Inferior parietal cortex (tissue), 1 donor: ENCODE results near the gene PI4K2A.

Experiments used
- DNase-seq: peaks from one replicate; pipeline ENCODE4 v3.0.0-alpha.2; 2016; ENCODE audit errors: extremely low spot score

Gene PI4K2A

DNA sequence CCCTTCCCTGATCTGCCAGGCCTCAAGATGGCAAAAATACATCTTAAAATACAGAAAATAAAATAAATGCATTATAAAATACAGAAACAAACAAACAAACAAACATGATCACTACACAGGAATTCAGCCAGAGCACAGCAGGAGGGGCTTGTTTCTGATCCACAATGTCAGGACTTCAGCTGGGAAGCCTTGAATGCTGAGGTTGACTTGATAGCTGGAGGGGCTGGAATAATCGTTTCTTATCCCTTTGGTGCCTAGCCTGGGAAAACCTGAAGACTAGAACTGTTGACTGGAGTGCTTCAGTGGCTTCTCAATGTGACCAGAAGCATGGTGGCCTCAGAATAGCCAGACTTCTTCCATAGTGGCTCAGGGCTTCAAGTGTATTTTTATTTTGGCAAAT lies 63.9 kb downstream of the PI4K2A start:
- no peak for DNase-seq

DNA sequence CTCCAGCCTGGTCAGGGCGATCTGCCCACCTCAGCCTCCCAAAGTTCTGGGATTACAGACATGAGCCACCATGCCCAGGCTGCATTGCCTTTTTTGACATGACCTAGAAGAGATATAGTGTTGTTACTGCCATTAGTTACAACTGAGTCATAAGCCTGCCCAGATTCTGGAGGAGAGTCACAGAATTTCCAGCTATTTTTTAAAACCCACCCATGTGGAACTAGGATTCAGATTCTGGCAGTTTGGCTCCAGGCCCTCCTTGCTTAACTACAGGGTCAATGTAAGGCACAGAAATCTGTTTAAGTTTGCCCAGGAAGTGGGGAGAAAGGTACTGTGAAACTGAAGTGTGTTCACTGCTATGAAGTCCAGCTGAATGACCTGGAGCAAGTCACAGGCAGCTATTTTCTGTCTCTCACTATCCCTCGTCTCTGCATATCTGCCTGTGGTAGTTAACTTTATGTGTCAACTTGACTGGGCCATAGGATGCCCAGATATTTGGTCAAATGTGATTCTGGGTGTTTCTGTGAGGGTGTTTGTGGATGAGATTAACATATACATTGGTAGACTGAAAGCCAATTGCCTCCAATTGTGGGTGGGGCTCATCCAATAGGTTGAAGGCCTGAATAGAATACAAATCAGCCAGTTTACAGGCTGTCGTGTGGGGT lies 64.7 kb downstream of the PI4K2A start:
- DNase-seq, result no peak

DNA sequence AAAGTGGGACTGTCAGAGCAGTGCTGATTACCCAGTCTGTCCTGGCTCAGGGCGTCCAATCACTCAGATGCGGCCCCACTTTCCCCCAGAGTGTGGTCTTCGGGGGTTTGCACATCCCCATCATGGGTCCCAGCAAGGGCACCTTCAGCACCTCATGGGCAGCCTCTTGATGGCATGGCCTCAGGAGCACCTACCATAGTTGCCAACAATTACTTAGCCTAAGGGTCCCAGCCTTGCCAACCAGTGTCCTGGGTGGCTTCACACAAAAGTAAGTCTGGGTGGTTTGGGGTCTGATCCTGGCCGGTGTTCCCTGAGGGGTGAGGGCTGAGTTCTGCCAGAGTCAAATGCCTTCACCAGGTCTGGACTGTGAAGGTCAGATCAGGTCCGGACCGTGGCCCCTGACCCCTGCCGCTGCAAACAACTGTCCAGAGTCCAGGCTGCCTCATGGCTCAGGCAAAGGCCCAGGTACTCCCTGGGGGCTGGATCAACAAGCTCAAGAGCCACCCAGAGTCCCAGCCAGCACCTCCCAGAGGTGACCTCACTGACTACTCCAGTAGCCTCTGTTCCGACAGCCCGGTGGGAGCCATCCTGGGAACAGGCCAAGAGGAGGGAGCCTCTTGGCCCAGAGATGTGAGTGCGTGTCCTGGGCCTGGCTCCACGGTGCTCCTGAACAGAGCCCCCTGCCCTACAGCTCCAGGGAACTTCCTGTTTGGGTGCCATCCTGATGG lies 66.8 kb downstream of the PI4K2A start:
- DNase-seq, result no peak

DNA sequence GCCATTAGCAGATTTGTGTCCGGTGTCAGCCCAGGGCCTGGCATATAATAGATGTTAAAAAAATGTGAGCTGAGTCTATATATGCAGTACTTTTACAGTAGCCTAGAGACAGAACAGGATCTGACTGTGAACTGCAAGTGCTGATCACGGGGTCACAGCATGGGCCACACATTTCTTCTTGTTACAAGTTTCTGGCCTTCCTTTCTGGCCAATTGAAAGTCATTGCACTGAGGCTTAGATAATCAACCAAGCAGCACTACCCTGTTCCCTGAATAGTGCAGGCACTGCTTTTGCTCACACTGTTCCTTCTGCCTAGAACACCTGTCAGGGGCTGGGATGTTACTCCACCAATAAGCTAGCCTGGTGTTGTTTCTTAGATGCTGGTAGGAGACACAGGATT lies 67.7 kb downstream of the PI4K2A start:
- no peak for DNase-seq

DNA sequence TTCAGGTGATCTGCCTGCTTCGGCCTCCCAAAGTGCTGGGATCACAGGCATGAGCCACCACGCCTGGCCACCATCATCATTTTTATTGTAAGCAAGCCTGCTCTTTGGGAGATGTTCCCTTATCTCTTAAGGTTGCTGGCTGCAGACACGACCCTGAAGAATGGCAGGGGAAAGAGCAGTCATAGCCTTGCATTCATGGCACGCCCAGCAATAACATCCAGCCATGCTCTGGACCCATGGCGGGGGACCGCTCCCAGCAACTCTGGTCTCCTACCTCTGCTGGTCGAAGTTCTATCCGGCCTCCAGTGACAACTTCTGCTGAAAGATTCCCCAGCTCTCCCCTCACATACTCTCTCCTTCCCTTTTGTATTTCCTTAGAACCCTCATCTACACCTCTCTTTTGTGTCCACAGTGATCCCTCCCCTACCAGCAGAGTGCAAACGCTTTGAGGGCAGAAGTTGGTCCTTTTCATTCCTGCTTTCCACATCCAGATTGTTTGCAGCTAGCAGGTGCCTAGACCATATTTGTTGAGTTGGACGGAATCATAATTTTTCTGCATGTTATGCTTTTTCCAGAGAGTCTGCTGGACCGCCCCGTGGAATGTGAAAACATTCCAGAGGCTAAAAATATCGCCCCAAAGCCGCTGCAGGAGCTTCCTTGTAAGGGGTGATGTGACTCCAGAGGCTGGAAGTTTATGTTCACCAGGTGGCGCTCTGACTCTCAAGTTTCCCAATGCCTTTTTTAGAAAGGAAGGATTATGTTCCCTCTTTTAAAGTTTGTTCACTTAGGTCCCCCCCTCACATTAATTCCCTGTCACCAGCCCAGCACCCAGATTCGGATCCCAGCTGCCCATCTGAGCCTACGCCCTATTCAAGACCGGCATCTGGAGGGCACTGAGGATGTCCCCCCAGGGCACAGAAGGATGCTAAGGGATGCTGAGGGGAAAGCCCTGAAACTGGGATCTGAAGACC lies 68.8 kb downstream of the PI4K2A start:
- DNase-seq, result peak; percentile 71

DNA sequence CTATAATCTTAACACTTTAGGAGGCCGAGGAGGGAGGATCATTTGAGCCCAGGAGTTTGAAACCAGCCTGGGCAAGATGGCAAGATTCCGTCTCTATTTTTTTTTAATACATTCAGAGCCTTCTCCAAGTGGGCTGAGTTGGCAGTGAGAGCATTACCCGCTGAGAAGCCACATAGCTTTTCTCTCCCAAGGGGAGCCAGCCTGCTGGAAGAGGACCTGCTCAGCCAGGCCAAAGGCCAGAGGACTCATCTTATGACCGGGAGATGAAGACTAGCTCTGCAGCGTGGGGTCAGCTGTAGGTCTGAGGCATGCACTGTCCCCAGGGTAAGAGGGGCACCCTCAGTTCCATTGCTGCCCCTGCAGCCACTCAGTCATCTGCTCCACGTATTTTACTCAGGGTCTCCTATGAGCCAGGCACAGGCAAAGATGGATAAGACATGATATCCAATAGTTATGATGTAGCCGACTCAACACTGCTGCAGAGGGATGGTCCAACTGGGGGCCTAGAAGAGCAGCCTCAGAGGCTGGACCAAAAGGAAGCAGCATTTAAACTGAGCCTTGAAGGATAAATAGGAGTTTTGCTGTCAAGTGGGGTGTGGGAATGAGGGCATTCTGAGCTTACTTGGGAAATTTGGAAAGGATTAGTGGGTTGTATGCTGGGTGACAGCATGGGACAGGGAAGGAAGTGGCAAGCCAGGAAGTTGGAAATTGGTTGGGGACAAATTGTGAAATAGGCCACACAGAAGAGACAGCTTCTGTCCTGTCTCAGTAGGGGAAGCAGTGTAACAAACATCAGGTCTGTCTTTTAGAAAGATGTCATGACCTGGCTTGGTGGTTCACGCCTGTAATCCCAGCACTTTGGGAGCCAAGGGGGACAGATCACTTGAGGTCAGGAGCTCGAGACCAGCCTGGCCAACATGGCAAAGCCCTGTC lies 71.4 kb downstream of the PI4K2A start:
- DNase-seq, result no peak

DNA sequence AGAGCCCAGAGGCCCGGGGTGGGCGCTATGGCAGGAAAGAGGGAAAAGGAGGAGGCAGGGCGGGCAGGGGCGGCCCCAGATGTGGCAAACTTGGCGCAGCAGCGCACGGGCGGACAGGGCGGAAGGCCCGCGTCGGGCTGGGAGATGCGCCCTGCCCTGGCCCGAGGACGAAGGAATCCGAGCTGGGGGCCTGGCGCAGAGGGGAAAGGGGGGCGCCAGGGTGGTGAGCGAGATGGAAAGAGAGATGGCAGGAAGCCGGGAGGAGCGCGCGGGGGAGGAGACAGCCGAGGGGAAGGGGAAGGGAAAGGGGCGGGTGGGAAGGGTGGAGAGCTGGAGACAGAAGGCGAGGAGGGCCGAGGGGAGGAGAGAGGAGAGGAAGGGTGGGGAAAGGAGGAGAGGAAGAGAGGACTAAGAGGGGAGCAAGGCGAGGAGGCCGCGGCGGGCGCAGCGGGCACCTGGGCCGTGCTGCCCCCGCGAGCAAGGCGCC lies 72.9 kb downstream of the PI4K2A start, which contains the start of gene MARVELD1:
Gene MARVELD1 (plus strand): TSS at position 392 of the 487 bp plus-strand sequence. CDS start 147 bp downstream, outside the sequence.
- DNase-seq, result no peak

DNA sequence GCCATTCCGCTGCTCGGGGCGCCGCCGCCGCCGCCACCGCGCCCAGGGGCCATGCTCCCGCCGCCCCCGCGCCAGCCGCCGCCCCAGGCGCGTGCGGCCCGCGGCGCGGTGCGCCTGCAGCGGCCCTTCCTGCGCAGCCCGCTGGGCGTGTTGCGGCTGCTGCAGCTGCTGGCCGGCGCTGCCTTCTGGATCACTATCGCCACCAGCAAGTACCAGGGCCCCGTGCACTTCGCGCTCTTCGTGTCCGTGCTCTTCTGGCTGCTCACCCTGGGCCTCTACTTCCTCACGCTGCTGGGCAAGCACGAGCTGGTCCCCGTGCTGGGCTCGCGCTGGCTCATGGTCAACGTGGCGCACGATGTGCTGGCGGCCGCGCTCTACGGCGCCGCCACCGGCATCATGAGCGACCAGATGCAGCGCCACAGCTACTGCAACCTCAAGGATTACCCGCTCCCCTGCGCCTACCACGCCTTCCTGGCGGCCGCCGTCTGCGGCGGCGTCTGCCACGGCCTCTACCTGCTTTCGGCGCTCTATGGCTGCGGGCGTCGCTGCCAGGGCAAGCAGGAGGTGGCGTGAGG lies 73.4 kb downstream of the PI4K2A start:
- DNase-seq, result peak; percentile 66

DNA sequence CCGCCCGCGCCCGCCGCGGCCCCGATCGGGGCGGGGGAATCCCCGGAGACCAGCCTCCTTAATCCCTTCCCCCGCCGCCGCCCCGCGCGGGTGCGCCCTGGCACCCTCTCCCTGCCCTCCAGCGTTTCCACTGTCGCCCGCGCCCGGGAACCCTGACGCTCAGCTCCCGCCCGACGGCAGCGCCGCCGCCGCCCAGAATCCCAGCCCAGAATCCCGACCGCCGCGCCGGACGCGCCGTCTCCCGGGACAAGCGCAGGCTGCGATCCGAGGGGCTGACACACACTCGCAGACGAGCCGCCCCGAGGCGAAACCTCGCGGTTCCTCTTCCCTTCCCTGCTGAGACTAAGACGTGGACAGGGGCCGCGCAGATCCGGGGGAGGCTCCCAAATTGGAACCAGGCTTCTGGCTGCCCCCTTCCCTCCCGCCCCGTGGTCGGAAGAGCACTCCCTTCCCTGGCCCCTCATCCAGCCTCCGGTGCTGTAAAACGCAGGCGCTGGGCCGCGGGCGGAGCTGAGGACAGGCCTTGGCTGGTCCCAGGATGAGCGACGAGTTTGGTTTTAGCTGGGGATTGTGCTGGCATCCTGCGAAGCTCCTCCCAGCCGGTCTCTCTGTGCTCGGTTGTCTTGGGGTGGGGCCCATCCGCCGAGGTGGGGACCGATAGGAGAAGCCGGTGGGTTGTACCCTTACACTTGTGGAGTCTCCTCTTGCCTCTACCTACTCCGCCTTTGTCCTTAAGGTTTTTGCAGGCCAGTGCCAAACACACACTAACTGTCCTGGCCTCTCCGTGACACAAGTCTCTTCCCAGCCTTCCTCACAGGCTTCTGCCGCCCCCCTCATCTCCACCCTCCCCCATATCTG lies 74.2 kb downstream of the PI4K2A start:
- no peak for DNase-seq

DNA sequence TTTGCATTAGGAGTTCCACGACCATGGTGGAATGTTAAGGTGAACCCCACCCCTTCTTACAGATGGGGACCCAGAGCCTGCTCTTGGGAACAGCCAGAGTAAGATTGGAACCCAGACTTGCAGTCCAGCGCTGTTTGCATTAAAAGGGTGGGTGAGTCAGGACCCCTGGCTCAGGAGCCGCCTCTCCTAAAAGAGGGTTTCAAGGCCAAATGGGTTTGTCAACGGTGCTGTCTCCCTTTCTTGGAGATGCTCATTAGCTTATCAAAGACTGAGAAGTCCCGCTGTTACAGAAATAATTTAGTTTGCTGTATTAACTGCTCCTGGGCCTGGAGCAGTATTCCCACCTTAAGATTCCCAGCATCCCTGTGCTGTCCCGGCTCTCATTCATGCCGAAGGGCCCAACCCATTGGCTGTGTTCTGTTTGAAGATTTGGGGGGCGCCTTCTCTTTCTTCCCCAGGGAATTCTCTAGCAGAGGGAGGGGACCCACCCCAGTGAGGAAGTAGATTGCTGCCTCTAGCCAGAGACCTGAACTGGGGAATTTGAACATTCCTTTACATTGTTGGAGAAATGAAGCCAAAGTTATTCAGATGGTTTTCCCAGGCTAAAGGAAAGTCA lies 74.9 kb downstream of the PI4K2A start:
- no peak for DNase-seq

DNA sequence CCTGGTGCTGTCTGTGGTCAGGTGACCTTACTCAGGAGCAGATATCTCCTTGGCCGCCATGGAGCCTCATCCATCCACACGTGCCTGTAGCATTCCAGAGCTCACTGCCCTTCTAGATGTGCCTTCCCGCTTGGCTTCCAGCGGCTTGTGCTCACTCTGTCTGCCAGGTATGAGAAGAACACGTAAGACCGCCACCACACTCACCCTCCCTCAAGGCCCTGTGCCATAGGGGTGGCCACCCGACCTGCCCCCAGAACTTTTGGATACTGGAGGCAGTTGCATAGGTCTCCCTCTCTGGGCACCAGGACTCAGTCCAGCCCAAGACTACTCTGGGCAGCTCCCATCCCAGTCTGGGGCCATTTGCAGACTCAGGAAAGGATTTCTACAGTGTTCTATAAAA lies 77.2 kb downstream of the PI4K2A start:
- DNase-seq, result no peak

DNA sequence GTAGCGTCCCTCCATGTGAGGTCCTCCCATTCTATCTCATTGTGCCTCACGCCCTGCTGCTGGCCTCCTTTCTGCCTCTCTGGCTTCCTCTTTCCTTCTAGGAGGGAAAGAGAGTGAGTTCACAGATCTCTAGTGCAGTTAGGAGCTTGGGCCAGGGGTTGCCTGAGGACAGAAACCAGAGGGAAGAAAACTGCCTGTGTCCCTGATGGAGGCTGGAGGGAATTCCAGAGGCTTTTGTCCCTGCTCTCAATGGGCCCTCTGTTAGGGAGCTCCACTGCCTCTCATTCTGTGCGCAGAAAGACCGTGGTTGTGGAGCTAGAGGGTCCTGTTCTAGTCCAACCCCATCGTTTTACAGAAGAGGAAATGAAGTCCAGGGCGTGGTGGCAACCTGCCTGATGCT lies 77.7 kb downstream of the PI4K2A start:
- peak; percentile 57 for DNase-seq

DNA sequence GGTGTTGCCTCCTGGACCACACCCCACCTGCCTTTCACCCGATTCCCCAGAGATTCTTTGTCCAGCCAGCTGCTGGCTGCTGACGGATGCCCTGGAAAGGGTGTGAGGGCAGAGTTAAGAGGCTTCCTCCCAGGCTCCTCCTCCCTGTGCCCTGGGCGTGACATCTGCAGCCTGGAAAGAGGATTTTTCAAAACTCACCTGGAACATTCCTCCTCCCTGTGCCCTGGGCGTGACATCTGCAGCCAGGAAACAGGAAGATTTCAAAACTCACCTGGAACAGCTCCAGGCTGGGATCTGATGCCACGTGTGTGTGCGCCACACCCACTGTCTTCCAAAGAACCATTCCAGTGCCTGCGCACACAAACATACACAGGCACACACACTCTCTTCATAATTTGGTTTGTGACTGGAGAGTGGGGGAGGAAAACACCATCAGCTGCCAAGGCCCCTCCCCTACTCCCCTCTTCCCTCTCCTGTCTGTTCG lies 78.2 kb downstream of the PI4K2A start:
- DNase-seq, result no peak

DNA sequence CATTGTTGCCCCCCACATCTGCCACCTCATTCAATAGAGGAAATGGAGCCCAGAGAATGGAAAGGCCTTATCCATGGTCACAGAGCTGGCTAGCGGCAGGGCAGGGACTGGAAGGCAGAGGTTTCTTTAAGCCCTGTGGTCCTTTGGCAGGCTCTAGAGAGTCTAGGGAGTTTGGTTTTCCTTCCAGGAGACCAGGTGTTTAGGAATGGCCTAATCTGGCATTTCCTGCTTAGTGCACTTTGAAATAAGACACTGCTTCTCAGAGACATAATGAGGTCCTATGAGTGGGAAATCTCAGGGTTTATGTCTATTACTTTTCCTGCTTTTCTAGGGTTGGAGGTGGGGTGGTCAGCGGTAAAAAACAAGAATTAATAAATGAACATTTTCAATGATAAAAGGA lies 79.1 kb downstream of the PI4K2A start:
- no peak for DNase-seq

DNA sequence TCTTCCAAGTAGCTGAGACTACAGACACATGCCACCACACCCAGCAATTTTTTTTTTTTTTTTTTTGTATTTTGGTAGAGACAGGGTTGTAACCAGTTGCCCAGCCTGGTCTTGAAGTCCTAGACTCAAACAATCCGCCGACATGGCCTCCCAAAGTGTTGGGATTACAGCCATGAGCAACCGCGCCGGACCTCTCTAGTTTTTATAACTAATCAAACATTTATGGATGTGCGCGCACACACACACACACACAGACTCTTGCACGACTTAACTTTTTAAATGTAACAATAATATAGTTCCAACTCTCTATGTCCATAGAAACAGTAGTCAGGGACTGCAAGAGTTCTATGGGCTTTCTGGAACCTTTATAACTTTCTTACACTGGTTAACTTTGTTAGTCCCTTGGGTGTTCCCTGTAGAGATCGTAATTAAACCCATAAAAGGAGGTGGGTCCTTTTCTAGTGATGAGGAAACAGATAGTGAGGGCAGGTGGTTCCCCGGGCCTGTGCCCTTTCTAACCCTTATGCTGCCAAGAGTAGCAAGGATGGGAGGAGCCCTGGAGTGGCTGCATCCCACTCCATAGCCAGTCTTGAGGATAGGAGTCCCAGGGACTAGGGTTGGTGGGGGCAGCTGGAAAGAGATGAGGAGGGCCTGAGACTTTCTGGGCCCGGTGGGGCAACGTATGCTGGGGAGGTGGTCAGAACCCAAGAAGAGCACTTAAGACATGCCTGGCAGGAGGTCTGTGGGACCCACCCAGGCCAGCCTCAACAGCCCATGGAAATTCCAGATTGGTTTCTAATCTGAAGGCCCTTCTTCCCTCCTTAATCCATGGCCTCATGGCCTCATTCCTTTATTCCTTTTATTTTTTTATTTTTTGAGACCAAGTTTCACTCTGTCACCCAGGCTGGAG lies 81.7 kb downstream of the PI4K2A start:
- no peak for DNase-seq

DNA sequence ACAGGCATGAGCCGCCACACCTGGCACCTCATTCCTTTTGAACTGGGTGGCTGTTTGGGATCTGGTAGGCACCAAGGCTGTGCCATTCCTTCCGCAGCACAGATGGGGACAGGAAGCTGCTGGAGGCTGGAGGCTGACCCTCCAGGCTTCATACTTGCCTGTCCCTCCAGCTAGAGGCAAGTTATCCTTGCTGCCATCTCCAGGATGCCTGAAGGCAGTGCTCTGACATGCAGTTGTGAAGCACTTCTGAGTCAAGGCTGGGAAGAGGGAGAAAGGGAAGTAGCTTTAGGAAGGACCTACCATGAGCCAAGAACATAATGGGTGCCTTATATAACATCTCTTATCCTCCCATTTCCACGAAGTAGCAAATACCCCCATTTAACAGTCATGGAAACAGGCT lies 82.5 kb downstream of the PI4K2A start:
- DNase-seq, result no peak

DNA sequence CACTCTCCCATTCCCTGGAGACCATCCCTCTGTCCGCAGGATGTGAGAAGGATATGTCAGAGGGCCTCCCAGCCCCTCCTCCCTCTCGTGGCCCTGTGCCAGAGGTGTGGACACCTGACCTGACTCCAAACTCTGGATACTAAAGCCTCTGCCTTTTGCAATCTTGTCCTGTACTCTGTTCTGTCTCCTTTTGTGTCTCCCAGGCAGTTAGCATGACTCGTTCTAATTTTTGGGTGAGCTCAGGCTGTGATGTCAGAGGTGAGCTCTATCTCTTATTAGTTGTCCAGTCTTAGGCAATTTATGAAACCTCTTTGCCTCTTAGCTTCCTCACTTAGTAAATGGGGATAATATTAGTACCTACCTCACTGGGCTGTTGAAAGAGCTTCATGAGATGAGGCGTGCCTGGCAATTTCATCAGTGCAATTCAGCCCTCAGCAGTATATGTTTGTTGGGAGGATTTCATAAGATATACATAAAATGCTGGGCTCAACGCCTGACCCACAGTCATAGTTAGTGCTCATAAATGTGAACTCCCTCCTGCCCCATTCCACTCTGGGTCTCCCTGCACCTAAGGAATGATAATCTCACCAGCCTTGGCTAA lies 84.0 kb downstream of the PI4K2A start:
- no peak for DNase-seq
